Effector memory CD8-positive, alpha-beta T cell (primary cell): Measurements from ENCODE around the gene YPEL2.

Experiments used
- ATAC-seq: fragments of 150-1000 bp; cut with Tn5 transposase; replicated peaks from 2 replicates; pipeline ENCODE4 v1.10.0; 2021; ENCODE audit warnings: mild to moderate bottlenecking, moderate library complexity
- DNase-seq, 3 experiments: peaks; one replicate each; pipeline ENCODE4 v3.0.0; 2021
- H3K27ac Mint-ChIP-seq, 2 donors: one replicate each; pipeline ENCODE4 v1.8.0; 2022; ENCODE audit warnings: mild to moderate bottlenecking in 2 of 2, mixed read lengths in 2 of 2, moderate library complexity in 2 of 2
- H3K27me3 Mint-ChIP-seq, 2 donors: one replicate each; pipeline ENCODE4 v1.8.0; 2022; ENCODE audit warnings: mixed read lengths in 2 of 2
- H3K36me3 Mint-ChIP-seq: one replicate; pipeline ENCODE4 v1.8.0; 2022; ENCODE audit warnings: mild to moderate bottlenecking, moderate library complexity, mixed read lengths; ENCODE audit not compliant: insufficient read depth
- H3K4me1 Mint-ChIP-seq, 2 donors: one replicate each; pipeline ENCODE4 v1.8.0; 2022; ENCODE audit warnings: low read depth in 2 of 2, mixed read lengths in 2 of 2
- H3K4me3 Mint-ChIP-seq, 2 donors: one replicate each; pipeline ENCODE4 v1.8.0; 2022; ENCODE audit warnings: mild to moderate bottlenecking in 2 of 2, mixed read lengths in 2 of 2, moderate library complexity in 2 of 2
- H3K9me3 Mint-ChIP-seq, 2 donors: one replicate each; pipeline ENCODE4 v1.8.0; 2022; ENCODE audit warnings: mixed read lengths in 2 of 2

Gene YPEL2

DNA sequence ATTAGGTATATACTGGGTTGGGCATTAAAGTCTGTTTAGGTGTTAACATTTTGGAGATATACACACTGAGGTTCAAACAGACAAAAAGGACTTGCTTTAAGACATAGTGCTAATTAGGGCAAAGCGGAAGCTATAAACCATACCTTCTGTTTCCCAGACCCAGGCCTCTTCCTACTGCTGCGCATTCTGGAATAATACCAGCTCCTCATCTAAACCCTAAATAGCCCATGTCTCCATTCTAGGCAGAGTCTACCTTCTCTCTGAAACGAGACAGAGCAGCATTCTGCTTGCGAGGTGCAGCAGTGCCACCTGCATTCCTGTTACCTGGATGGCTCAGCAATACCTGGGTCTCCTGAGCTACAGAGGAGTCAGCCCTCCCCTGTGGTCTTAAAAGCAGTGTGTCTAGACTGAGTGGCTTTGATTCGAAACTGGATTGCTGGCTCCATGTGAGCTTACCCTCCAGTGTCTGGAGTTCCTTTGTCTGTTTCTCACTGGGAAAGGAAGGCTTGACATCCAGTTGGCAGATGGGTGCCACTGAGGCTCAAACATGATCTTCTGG lies 6.4 kb downstream of the YPEL2 start:
- H3K27ac Mint-ChIP-seq = no peak overlapping the region
- H3K4me1 Mint-ChIP-seq = peaks cover 34 to 42% of the 10 kb centered on the region in 2 donors

GRCh38 chr17:59338498-59338897 lies 7.0 kb downstream of the YPEL2 start:
- H3K4me1 Mint-ChIP-seq = peaks cover 36 to 39% of the 10 kb centered on the region in 2 donors
- H3K27ac Mint-ChIP-seq = no peak overlapping the region
- H3K36me3 Mint-ChIP-seq = no peaks in the 10 kb centered on the region
- ATAC-seq (no peak), DNase-seq (no peak)
- H3K27me3 Mint-ChIP-seq = no peaks in the 10 kb centered on the region
- H3K9me3 Mint-ChIP-seq = no peaks in the 10 kb centered on the region
- no peak overlapping the region for H3K4me3 Mint-ChIP-seq

More for the DNA sequence above, 6.4 kb downstream of the YPEL2 start:
- Mint-ChIP-seq H3K27me3 (no peaks in the 10 kb centered on the region), H3K36me3 (no peaks in the 10 kb centered on the region), H3K4me3 (no peak overlapping the region), H3K9me3 (no peaks in the 10 kb centered on the region)
- no peak for DNase-seq
- no peak for ATAC-seq

- DNase-seq = no peak
- Mint-ChIP-seq H3K27ac (no peak overlapping the region), H3K9me3 (no peaks in the 10 kb centered on the region), H3K4me1 (peaks cover 41 to 44% of the 10 kb centered on the region in 2 donors), H3K4me3 (no peak overlapping the region), H3K27me3 (no peaks in the 10 kb centered on the region), H3K36me3 (no peaks in the 10 kb centered on the region)
- ATAC-seq = no peak
Measured at GRCh38 chr17:59341922-59342321, 10.5 kb downstream of the YPEL2 start.

DNA sequence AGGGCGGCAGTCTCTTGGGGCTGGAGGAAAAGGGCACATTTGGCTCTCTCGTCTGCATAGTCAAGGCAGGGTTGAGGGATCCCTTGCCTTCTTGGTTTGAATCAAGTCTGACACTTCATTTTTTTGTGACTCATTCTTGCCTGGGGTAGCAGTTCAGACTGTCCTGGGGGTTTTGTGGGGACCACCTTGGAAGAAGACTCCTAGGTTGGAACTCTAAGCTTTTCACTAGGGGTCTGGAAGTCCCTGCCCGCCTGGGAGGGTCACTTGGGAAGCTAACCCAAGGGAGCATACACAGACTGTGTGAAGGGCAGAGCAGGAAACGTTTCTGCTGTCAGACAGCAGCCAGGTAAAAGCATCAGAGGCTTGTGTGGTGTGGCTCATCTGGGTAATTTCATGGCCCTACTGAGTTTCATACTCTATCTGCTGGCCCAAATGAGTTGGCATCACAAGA lies 11.3 kb downstream of the YPEL2 start:
- Mint-ChIP-seq H3K4me1 (peaks cover 41 to 46% of the 10 kb centered on the region in 2 donors), H3K9me3 (no peaks in the 10 kb centered on the region), H3K27ac (peak overlapping the region; percentile 1 to 2), H3K36me3 (no peaks in the 10 kb centered on the region), H3K4me3 (no peak overlapping the region), H3K27me3 (no peaks in the 10 kb centered on the region)
- DNase-seq = no peak
- no peak for ATAC-seq

GRCh38 chr17:59345476-59345875 lies 14.0 kb downstream of the YPEL2 start:
- Mint-ChIP-seq H3K27me3 (no peaks in the 10 kb centered on the region), H3K9me3 (no peaks in the 10 kb centered on the region), H3K27ac (peak overlapping the region in 1 of 2 donors; percentile 26), H3K4me1 (peaks cover 37 to 43% of the 10 kb centered on the region in 2 donors), H3K4me3 (no peak overlapping the region), H3K36me3 (peaks cover 3% of the 10 kb centered on the region)
- ATAC-seq = no peak
- DNase-seq = no peak

- Mint-ChIP-seq H3K4me1 (peaks cover 37 to 43% of the 10 kb centered on the region in 2 donors), H3K9me3 (no peaks in the 10 kb centered on the region), H3K4me3 (no peak overlapping the region), H3K27ac (peak overlapping the region in 1 of 2 donors; percentile 25), H3K36me3 (peaks cover 3% of the 10 kb centered on the region), H3K27me3 (no peaks in the 10 kb centered on the region)
- ATAC-seq (no peak), DNase-seq (no peak)
Measured at GRCh38 chr17:59346341-59346740, 14.9 kb downstream of the YPEL2 start.

- DNase-seq = no peak
- ATAC-seq = no peak
- peaks cover 3% of the 10 kb centered on the region for H3K36me3 Mint-ChIP-seq
- peaks cover 43 to 47% of the 10 kb centered on the region in 2 donors for H3K4me1 Mint-ChIP-seq
- no peaks in the 10 kb centered on the region for H3K27me3 Mint-ChIP-seq
- H3K27ac Mint-ChIP-seq = no peak overlapping the region
- no peak overlapping the region for H3K4me3 Mint-ChIP-seq
- no peaks in the 10 kb centered on the region for H3K9me3 Mint-ChIP-seq
Measured at GRCh38 chr17:59346876-59347407, 15.5 kb downstream of the YPEL2 start.

DNA sequence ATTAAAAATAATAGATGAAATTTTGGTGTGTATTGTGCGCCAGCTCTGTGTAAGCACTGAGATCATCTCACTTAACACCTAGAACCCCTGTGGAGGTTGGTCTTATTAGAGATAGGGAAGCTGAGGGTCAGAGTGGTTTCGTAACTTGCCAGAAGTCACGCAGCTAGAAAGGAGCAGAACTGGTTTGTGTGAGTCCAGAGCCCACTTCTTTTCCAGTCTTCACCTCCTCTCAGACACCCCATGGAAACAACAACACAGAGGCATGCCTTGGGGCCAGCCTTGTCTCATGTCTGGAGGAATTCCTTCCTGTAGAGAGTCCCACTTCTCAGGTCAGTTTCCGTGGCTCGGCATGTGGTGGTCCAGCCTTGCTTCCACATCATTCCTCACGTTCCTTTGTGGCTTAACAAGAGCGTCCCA lies 16.5 kb downstream of the YPEL2 start:
- no peak overlapping the region for H3K4me3 Mint-ChIP-seq
- ATAC-seq = no peak
- no peaks in the 10 kb centered on the region for H3K27me3 Mint-ChIP-seq
- H3K36me3 Mint-ChIP-seq = peaks cover 5% of the 10 kb centered on the region
- H3K9me3 Mint-ChIP-seq = no peaks in the 10 kb centered on the region
- no peak for DNase-seq
- H3K27ac Mint-ChIP-seq = peak overlapping the region in 1 of 2 donors; percentile 29
- H3K4me1 Mint-ChIP-seq = peaks cover 43 to 47% of the 10 kb centered on the region in 2 donors

- Mint-ChIP-seq H3K4me1 (peaks cover 43 to 52% of the 10 kb centered on the region in 2 donors), H3K27me3 (no peaks in the 10 kb centered on the region), H3K27ac (no peak overlapping the region), H3K36me3 (peaks cover 7% of the 10 kb centered on the region), H3K9me3 (no peaks in the 10 kb centered on the region), H3K4me3 (no peak overlapping the region)
- no peak for DNase-seq
- no peak for ATAC-seq
Measured at GRCh38 chr17:59349178-59349577, 17.7 kb downstream of the YPEL2 start.

- Mint-ChIP-seq H3K27ac (peak overlapping the region; percentile 54 to 64), H3K4me3 (peak overlapping the region; percentile 33 to 59), H3K9me3 (no peaks in the 10 kb centered on the region), H3K36me3 (peaks cover 10% of the 10 kb centered on the region), H3K27me3 (no peaks in the 10 kb centered on the region), H3K4me1 (peaks cover 36 to 40% of the 10 kb centered on the region in 2 donors)
- DNase-seq (no peak), ATAC-seq (peak; percentile 69)
Measured at GRCh38 chr17:59353106-59353854, 21.8 kb downstream of the YPEL2 start.

DNA sequence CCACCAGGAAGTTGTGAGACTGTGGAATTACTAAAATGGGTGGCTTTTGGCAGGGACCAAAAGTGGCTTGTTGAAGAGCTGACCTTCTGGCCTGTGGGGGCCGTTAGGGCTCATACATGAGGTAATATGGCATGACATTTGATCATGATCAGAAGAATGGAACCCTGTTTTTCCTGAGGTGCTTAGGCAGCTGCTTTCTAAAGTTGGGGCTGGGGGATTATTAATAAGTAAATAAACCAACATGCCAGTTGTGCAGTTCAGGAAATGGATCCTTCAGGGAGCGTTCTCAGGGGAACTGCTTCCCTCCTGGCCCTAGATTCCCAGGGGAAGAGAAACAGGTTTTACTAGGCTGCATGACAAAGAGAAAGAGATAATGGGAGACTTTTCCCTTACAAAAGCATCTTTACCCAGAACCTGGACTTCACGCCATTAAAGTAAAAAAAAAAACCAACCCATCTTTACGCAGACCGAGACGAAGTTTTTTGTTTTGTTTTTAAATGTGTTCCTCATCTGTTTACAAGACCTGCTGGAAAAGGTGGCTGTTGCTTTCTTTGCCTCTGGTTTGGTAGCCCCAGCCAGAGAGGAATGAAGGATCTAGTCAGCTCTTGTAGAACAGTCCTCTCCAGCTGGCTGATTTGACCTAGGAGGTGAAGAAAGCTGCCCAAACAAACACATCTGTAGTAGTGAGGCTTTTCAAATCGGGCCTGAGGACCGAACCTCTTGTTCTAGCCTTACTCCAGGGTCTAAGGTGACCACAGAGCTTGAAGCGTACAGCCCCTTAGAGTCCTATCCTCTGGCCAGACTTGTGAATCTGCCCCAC lies 22.7 kb downstream of the YPEL2 start:
- H3K9me3 Mint-ChIP-seq = no peaks in the 10 kb centered on the region
- peak overlapping the region in 1 of 2 donors; percentile 64 for H3K27ac Mint-ChIP-seq
- no peak overlapping the region for H3K4me3 Mint-ChIP-seq
- no peak for ATAC-seq
- H3K36me3 Mint-ChIP-seq = peaks cover 14% of the 10 kb centered on the region
- no peak for DNase-seq
- no peaks in the 10 kb centered on the region for H3K27me3 Mint-ChIP-seq
- H3K4me1 Mint-ChIP-seq = peaks cover 37 to 43% of the 10 kb centered on the region in 2 donors

- no peak for DNase-seq
- Mint-ChIP-seq H3K36me3 (peaks cover 12% of the 10 kb centered on the region), H3K27me3 (no peaks in the 10 kb centered on the region), H3K27ac (peak overlapping the region; percentile 1 to 64), H3K4me3 (no peak overlapping the region), H3K4me1 (peaks cover 36 to 39% of the 10 kb centered on the region in 2 donors), H3K9me3 (no peaks in the 10 kb centered on the region)
- ATAC-seq = no peak
Measured at GRCh38 chr17:59355030-59355701, 23.7 kb downstream of the YPEL2 start.
